ENCODE results near the gene LAD1. TPM values are rescaled to one million over a fixed set of nuclear protein-coding genes. Genes with fewer than 3 reads are reported as not detected.
A peak's percentile ranks its signal among the peaks of the same experiment; 100 is the strongest.

The LAD1 gene
- total and polyA plus RNA-seq, 10 donors, result 0.64 to 4.0 (median 1.8) TPM; not detected in 3

DNA sequence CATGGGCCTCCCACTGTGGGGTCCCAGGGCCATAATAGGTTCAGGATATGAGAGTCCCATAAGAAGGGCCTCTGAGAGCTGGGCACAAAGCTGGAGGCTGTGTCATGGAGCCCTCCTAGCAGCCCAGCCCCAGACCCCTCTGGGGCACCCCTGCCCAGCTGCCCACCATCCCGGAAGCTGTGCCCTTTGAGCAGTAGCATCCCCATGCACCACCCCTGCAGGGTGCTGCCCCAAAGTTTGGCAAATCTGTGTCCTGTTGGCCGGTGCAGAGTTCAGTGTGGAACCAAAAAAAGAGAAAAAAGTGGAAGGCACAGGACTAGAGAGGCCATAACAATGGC lies 39.3 kb downstream of the LAD1 start:
- Histone ChIP-seq H3K36me3 (no peaks in the 10 kb centered on the region), H3K27me3 (replicated peaks in 1 of 7) (peaks cover 0 to 39% (median 0%) of the 10 kb centered on the region in 7 donors), H3K9me3 (no peaks in the 10 kb centered on the region), H3K27ac (no peak overlapping the region), H3K4me1 (no peaks in the 10 kb centered on the region), H3K4me3 (no peak overlapping the region)
- TF ChIP-seq POLR2A (IDR thresholded peaks at IDR 0.05) (no peak), POLR2AphosphoS5 (IDR thresholded peaks at IDR 0.05) (no peak)
- TF ChIP-seq, protein P1, sequence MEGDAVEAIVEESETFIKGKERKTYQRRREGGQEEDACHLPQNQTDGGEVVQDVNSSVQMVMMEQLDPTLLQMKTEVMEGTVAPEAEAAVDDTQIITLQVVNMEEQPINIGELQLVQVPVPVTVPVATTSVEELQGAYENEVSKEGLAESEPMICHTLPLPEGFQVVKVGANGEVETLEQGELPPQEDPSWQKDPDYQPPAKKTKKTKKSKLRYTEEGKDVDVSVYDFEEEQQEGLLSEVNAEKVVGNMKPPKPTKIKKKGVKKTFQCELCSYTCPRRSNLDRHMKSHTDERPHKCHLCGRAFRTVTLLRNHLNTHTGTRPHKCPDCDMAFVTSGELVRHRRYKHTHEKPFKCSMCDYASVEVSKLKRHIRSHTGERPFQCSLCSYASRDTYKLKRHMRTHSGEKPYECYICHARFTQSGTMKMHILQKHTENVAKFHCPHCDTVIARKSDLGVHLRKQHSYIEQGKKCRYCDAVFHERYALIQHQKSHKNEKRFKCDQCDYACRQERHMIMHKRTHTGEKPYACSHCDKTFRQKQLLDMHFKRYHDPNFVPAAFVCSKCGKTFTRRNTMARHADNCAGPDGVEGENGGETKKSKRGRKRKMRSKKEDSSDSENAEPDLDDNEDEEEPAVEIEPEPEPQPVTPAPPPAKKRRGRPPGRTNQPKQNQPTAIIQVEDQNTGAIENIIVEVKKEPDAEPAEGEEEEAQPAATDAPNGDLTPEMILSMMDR (IDR thresholded peaks at IDR 0.05 in 8 of 11, conservative IDR thresholded peaks at IDR 0.05 in 3 of 11), result no peak
- peak; percentile 55 for DNase-seq
- intact Hi-C loops (cut with DNase I; ENCODE audit: low total_unique reads), result loop anchor here (5.0 kb wide), 1 partner anchor 103 kb away; no protein-coding TSS in a partner anchor
- 79 to 89% (median 81%) methylated on average over 2 of the region's 2 CpGs for WGBS, 5 donors

DNA sequence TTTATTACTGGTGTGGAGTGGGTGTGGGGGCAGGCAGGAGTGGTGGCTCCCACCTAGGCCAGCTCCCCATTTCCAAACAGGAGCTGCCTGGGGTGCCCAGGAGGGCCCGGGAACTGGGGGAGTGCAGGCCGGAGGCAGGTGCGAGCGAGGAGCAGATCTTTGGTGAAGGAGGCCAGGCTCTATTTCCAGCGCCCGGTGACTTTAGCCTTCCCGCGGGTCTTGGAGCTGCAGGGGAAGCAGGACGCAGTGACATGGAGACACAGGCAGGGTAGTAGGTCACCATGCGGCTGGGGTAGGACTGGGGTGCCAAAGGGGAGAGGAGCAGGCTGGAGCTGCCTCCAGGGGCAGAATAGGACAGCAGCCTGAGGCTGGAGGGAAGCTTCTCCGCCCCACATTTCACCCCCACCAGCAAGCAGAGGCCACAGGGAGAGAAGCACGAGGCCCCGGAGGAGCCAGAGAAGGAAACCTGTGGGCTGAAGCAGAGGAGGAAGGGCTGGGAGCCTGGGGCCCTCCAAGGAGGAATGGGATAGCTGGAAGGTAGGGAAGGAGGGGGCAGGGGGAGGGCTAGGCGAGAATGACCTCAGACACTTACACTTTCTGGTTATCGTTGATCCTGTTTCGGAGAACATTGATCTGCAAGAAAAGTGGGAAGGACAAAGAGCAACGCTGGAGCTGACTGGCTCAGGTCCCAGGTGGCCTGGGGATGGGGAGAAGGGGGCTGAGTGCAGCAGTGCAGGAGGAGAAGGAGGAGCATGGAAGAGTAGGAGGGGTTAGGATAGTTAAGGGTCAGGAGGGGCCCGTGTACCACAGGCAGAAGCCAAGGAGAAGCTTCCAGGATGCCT lies 39.9 kb downstream of the LAD1 start:
- intact Hi-C loops (cut with DNase I; ENCODE audit: low total_unique reads), result no loop called here
- no peak overlapping the region for H3K4me3 ChIP-seq
- 77 to 81% (median 77%) methylated on average over 18 of the region's 18 CpGs for WGBS, 5 donors
- H3K9me3 ChIP-seq, result no peaks in the 10 kb centered on the region
- peaks cover 0 to 45% (median 0%) of the 10 kb centered on the region in 7 donors for H3K27me3 ChIP-seq (replicated peaks in 1 of 7)
- no peaks in the 10 kb centered on the region for H3K4me1 ChIP-seq
- no peak overlapping the region for H3K27ac ChIP-seq
- H3K36me3 ChIP-seq, result no peaks in the 10 kb centered on the region
- TF ChIP-seq POLR2A (IDR thresholded peaks at IDR 0.05) (no peak), POLR2AphosphoS5 (IDR thresholded peaks at IDR 0.05) (no peak)
- TF ChIP-seq, protein P1 (IDR thresholded peaks at IDR 0.05 in 8 of 11, conservative IDR thresholded peaks at IDR 0.05 in 3 of 11), result no peak
- DNase-seq, result peak; percentile 62

DNA sequence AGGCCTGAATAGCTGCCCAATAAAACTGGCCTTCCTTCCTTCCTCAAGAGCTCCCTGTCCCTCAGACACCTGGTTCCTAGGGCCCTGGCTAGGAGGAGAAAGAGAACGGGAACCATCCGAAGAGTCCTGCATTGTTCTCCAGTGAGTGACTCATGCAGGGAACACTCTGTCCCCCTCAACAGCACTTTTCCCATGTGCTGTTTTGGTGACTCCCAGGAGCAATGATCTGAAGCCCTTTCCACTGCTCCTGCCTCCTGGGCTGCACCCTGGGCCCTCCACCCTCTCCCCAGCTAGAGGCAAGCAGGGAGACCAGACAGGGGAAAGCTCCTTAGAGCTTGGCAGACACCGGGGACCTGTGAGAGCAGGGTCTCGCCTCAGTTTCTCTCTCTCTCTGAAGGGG lies 40.5 kb downstream of the LAD1 start:
- TF ChIP-seq, protein P1 (IDR thresholded peaks at IDR 0.05 in 8 of 11, conservative IDR thresholded peaks at IDR 0.05 in 3 of 11), result no peak
- no peak for TF ChIP-seq POLR2A (IDR thresholded peaks at IDR 0.05)
- peak; percentile 52 for DNase-seq
- intact Hi-C loops (cut with DNase I; ENCODE audit: low total_unique reads), result no loop called here
- Histone ChIP-seq H3K4me1 (no peaks in the 10 kb centered on the region), H3K27me3 (replicated peaks in 1 of 7) (peaks cover 0 to 48% (median 0%) of the 10 kb centered on the region in 7 donors), H3K36me3 (no peaks in the 10 kb centered on the region), H3K9me3 (no peaks in the 10 kb centered on the region), H3K27ac (no peak overlapping the region), H3K4me3 (no peak overlapping the region)
- 82 to 91% (median 89%) methylated on average over 4 of the region's 4 CpGs for whole genome bisulfite sequencing, 5 donors

DNA sequence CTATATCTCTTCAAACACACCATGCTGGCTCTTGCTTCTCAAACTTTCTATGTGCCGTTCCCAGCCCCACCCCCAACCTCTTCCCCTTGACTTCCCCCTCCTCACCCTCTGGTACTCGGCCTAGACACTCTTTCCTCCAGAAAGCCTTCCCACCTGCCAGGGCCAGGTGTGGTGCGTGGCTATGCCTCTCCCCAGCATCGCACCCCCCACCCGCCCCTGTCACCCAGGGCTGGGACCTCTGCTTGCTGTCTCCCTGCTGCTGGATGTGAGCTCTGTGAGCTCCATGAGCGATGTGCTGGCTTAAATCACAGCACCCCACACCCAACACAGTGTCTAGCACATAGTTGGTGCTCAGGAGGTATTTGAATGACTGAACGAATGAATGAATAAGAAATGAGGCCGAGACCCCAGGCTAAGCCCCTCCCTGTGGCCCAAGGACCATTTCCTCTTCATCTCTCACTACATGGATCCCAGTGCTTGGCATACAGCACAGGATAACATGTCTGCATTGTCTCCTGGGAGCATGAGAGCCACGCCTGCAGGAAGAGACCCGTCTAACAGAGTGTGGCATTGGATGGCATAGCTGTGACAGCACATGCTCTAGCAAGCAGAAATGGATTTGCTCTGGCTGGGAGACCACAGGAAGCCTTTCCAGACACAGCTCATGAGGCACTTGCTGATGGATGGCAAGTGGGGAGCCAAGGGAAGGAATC lies 41.3 kb downstream of the LAD1 start:
- intact Hi-C loops (cut with DNase I; ENCODE audit: low total_unique reads), result no loop called here
- no peak overlapping the region for H3K27ac ChIP-seq
- WGBS, 5 donors, result 67 to 76% (median 71%) methylated on average over 10 of the region's 10 CpGs
- H3K27me3 ChIP-seq (replicated peaks in 1 of 7), result peaks cover 0 to 49% (median 0%) of the 10 kb centered on the region in 7 donors
- no peaks in the 10 kb centered on the region for H3K36me3 ChIP-seq
- no peaks in the 10 kb centered on the region for H3K9me3 ChIP-seq
- peak; percentile 55 for DNase-seq
- H3K4me1 ChIP-seq, result no peaks in the 10 kb centered on the region
- no peak overlapping the region for H3K4me3 ChIP-seq
- TF ChIP-seq, protein P1 (IDR thresholded peaks at IDR 0.05 in 8 of 11, conservative IDR thresholded peaks at IDR 0.05 in 3 of 11), result no peak
- no peak for TF ChIP-seq POLR2AphosphoS5 (IDR thresholded peaks at IDR 0.05)
- no peak for TF ChIP-seq POLR2A (IDR thresholded peaks at IDR 0.05)
